ENCODE measurements around the gene TOX2.

TOX2 gene

GRCh38 chr20:44065401-44066340, 151.0 kb downstream of the TOX2 start:
- POLR2A ChIA-PET = no interaction called here
- CTCF ChIA-PET = interaction anchor here (0.7 kb wide), 1 partner anchor 71 kb away, joined by 3 read pairs; no protein-coding TSS in a partner anchor
- H3K9me3 ChIP-seq (ENCODE audit: control insufficient read depth, insufficient read depth, low read depth, low read length) = no peaks in the 10 kb centered on the region
- H3K27ac ChIP-seq (ENCODE audit: extremely low read depth, low read depth, low read length) = no peak overlapping the region
- TF ChIP-seq PRDM2 (tag by site-specific recombination; IDR thresholded peaks at IDR 0.05; ENCODE audit: borderline replicate concordance) (no peak), ZNF600 (tag by site-specific recombination; IDR thresholded peaks at IDR 0.05) (no peak), ZNF830 (tag by site-specific recombination; IDR thresholded peaks at IDR 0.05; ENCODE audit: low read depth) (no peak), ZNF776 (tag by site-specific recombination; IDR thresholded peaks at IDR 0.05; ENCODE audit: borderline replicate concordance) (no peak)
- TF ChIP-seq, protein P1, sequence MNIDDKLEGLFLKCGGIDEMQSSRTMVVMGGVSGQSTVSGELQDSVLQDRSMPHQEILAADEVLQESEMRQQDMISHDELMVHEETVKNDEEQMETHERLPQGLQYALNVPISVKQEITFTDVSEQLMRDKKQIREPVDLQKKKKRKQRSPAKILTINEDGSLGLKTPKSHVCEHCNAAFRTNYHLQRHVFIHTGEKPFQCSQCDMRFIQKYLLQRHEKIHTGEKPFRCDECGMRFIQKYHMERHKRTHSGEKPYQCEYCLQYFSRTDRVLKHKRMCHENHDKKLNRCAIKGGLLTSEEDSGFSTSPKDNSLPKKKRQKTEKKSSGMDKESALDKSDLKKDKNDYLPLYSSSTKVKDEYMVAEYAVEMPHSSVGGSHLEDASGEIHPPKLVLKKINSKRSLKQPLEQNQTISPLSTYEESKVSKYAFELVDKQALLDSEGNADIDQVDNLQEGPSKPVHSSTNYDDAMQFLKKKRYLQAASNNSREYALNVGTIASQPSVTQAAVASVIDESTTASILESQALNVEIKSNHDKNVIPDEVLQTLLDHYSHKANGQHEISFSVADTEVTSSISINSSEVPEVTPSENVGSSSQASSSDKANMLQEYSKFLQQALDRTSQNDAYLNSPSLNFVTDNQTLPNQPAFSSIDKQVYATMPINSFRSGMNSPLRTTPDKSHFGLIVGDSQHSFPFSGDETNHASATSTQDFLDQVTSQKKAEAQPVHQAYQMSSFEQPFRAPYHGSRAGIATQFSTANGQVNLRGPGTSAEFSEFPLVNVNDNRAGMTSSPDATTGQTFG (tag by site-specific recombination; IDR thresholded peaks at IDR 0.05; ENCODE audit: borderline replicate concordance) = no peak
- no peak overlapping the region for H3K4me3 ChIP-seq (ENCODE audit: low read depth, low read length)
- no peaks in the 10 kb centered on the region for H3K36me3 ChIP-seq (ENCODE audit: control insufficient read depth in 2 of 2, insufficient read depth in 1 of 2, low read length in 2 of 2)
- H3K4me1 ChIP-seq (ENCODE audit: control insufficient read depth, insufficient read depth, low read length) = no peaks in the 10 kb centered on the region

- ChIA-PET POLR2A (no interaction called here), CTCF (interaction anchor here (0.7 kb wide), 1 partner anchor 15 kb away, joined by 3 read pairs; no protein-coding TSS in a partner anchor)
- Histone ChIP-seq H3K27ac (ENCODE audit: extremely low read depth, low read depth, low read length) (no peak overlapping the region), H3K4me1 (ENCODE audit: control insufficient read depth, insufficient read depth, low read length) (no peaks in the 10 kb centered on the region), H3K4me3 (ENCODE audit: low read depth, low read length) (no peak overlapping the region), H3K9me3 (ENCODE audit: control insufficient read depth, insufficient read depth, low read depth, low read length) (no peaks in the 10 kb centered on the region), H3K36me3 (ENCODE audit: control insufficient read depth in 2 of 2, insufficient read depth in 1 of 2, low read length in 2 of 2) (no peaks in the 10 kb centered on the region)
- TF ChIP-seq ZNF121 (tag by site-specific recombination; IDR thresholded peaks at IDR 0.05) (peak; percentile 67), ZFHX2 (tag by site-specific recombination; conservative IDR thresholded peaks at IDR 0.05) (no peak)
These were observed 152.3 kb downstream of the TOX2 start for GRCh38 chr20:44066645-44067606.

DNA sequence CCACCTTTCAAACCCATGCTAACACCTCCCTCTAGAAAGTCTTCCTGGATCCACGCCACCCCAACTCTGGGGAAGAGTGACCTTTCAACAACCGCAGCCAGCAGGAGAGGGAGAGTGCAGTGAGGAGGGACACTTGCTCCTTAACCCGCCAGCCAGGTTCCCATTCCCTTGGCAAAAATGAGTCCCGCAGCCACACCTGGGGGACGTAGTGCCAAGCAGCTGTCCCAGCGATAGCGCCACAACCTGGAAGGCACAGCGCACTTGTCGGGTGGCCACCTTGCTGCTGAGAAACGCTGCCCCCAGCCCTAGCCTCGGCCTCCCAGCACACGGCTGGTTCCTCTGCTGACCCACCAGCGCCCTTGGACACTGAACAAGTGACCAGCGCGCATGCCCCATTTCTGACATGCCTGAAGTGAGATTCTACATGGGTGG, 153.0 kb downstream of the TOX2 start:
- no peaks in the 10 kb centered on the region for H3K9me3 ChIP-seq (ENCODE audit: control insufficient read depth, insufficient read depth, low read depth, low read length)
- no peak overlapping the region for H3K27ac ChIP-seq (ENCODE audit: extremely low read depth, low read depth, low read length)
- ChIA-PET POLR2A (interaction anchor here (0.6 kb wide), 1 partner anchor 624 kb away, joined by 3 read pairs; no protein-coding TSS in a partner anchor), CTCF (no interaction called here)
- H3K4me1 ChIP-seq (ENCODE audit: control insufficient read depth, insufficient read depth, low read length) = no peaks in the 10 kb centered on the region
- H3K36me3 ChIP-seq (ENCODE audit: control insufficient read depth in 2 of 2, insufficient read depth in 1 of 2, low read length in 2 of 2) = no peaks in the 10 kb centered on the region
- H3K4me3 ChIP-seq (ENCODE audit: low read depth, low read length) = no peak overlapping the region
- TF ChIP-seq BCL11A (tag by site-specific recombination; IDR thresholded peaks at IDR 0.05; ENCODE audit: low read depth) = no peak
- TF ChIP-seq ZNF560 (tag by site-specific recombination; IDR thresholded peaks at IDR 0.05; ENCODE audit: borderline replicate concordance) = no peak
- no peak for TF ChIP-seq ZNF391 (tag by site-specific recombination; IDR thresholded peaks at IDR 0.05; ENCODE audit: borderline replicate concordance, low read depth)
- no peak for TF ChIP-seq ZNF785 (tag by site-specific recombination; IDR thresholded peaks at IDR 0.05)
- TF ChIP-seq, protein P2, sequence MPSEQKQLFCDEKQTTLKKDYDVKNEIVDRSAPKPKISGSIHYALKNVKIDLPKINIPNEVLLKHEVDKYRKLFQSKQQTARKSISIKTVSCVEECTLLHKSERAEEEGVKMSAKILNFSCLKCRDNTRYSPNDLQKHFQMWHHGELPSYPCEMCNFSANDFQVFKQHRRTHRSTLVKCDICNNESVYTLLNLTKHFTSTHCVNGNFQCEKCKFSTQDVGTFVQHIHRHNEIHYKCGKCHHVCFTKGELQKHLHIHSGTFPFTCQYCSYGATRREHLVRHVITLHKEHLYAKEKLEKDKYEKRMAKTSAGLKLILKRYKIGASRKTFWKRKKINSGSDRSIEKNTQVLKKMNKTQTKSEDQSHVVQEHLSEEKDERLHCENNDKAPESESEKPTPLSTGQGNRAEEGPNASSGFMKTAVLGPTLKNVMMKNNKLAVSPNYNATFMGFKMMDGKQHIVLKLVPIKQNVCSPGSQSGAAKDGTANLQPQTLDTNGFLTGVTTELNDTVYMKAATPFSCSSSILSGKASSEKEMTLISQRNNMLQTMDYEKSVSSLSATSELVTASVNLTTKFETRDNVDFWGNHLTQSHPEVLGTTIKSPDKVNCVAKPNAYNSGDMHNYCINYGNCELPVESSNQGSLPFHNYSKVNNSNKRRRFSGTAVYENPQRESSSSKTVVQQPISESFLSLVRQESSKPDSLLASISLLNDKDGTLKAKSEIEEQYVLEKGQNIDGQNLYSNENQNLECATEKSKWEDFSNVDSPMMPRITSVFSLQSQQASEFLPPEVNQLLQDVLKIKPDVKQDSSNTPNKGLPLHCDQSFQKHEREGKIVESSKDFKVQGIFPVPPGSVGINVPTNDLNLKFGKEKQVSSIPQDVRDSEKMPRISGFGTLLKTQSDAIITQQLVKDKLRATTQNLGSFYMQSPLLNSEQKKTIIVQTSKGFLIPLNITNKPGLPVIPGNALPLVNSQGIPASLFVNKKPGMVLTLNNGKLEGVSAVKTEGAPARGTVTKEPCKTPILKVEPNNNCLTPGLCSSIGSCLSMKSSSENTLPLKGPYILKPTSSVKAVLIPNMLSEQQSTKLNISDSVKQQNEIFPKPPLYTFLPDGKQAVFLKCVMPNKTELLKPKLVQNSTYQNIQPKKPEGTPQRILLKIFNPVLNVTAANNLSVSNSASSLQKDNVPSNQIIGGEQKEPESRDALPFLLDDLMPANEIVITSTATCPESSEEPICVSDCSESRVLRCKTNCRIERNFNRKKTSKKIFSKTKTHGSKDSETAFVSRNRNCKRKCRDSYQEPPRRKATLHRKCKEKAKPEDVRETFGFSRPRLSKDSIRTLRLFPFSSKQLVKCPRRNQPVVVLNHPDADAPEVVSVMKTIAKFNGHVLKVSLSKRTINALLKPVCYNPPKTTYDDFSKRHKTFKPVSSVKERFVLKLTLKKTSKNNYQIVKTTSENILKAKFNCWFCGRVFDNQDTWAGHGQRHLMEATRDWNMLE (tag by site-specific recombination; conservative IDR thresholded peaks at IDR 0.05; ENCODE audit: low read depth) = no peak
- no peak for TF ChIP-seq HOXA7 (CRISPR knock-in tag; IDR thresholded peaks at IDR 0.05; ENCODE audit: borderline replicate concordance)

All from HEK293 (cell line).